Activated CD4-positive, alpha-beta T cell treated with anti-CD3 and anti-CD28 coated beads, Interleukin-2, amount 50 U/mL, for 48 hours (primary cell): ENCODE data around the gene GYS2.
A peak's percentile ranks its signal among the peaks of the same experiment; 100 is the strongest.

Experiments
- DNase-seq, 2 experiments: peaks; one replicate each; pipeline ENCODE4 v3.0.0-alpha.2; 2020

Gene GYS2

DNA sequence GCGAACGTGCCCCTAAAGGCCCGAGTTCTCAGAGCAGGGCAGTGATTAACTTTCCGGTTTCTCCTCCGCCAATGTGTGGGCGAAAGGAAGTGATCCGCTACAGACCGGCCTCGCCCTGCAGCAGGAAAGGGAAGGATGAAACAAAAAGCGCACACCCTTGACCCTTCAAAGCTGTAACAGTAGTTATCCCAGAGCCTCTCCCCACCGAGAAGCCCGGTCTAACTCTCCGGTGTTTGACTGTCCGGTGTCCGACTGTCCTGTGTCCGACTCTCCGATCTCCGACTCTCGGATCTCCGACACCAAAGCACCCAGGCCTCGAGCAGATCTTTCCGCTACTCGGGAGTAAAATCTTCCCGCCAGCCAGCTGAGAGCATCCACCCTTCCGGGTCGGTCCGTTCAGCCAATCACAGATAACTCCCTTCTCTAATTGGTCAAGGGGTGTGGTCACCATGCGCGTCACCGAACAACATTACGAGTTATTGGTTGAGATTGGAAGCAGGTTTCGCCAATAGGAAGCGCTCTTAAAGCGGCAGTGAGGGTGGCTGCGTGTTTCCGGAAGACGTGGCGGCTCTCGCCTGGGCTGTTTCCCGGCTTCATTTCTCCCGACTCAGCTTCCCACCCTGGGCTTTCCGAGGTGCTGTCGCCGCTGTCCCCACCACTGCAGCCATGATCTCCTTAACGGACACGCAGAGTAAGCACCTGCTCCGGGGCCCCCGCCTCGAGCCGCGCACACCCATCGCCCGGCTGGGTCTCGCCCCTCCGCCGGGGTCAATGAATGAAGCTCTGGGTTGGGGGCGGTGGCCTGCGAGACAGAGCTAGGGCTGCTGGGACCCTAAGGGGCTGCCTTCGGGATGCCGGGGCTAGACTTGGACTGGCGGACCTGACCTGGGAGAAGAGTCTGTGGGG lies 103.1 kb downstream of the GYS2 start, which contains the start of the genes GOLT1B and RECQL:
Gene GOLT1B (plus strand): TSS at position 532 of the 906 bp plus-strand sequence. CDS start 135 bp downstream, at position 667.
Gene RECQL (minus strand): TSS at position 378 of the 906 bp plus-strand sequence. CDS start 2,065 bp downstream, outside the sequence.
- peak; percentile 85 to 89 for DNase-seq

DNA sequence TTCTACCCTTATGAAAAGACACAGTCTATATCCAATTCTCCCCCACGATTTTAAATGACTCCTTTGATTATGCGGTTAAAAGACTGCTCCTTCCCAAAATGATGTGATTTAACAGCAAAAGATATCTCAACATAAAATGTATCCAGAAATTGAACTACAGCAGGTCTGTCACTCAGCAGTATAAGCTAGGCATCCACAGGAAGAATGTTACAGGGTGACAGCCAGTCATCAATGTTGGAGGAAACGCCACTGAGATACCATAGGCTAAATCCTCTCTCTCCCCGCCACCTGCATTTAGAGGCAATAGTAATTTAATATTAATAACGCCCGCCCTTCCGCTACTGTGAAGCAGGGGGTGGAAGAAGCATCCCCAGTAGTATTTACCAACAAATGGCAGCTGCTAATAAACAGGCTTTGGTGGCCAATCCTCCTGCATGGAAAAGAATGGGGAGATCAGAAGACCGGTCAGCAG lies 103.8 kb downstream of the GYS2 start:
- no peak for DNase-seq

DNA sequence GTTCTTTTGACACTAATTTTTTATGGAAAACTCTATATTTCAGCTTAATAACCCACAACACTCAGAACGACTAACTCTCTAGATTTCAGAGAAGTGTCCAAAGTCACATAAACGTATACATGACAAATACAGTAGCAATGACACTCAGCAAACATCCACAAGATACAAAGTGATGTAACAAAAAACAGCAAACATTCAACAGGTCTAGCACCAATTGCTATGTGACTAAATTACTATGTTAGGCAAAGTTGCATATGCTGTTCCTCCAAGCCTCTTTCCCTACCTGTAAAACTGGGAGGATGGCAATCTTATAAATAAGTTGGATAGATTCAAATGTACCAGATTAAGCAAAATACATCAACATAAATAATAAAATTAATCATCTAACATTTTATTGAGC lies 104.9 kb downstream of the GYS2 start:
- no peak for DNase-seq
